ENCODE measurements around the gene SUFU.
"Not testable (repeated sequence)": the region's sequence is repeated elsewhere in the genome, so short reads cannot be mapped to it uniquely, and the experiment has no call there.

SUFU gene

GRCh38 chr10:102503264-102504178 is at the start of gene SUFU:
Gene SUFU, plus strand, starts transcription at chr10:102503972. Its CDS starts 181 bp downstream, at chr10:102504153.
- TF ChIP-seq CTCF (conservative IDR thresholded peaks at IDR 0.05; ENCODE audit: low read depth, low read length), result peak; percentile 95
- peak; percentile 100 for DNase-seq (ENCODE audit: low read depth)
- peak within 1 kb of the TSS; percentile 99 for H3K4me3 ChIP-seq (ENCODE audit: low read depth, low read length)

GRCh38 chr10:102454662-102455487 is 48.9 kb upstream of the SUFU start:
- DNase-seq (ENCODE audit: low read depth); H3K4me3 ChIP-seq (ENCODE audit: low read depth, low read length): not testable (repeated sequence)

- TF ChIP-seq CTCF (conservative IDR thresholded peaks at IDR 0.05; ENCODE audit: low read depth, low read length), result no peak
- no peak overlapping the region for H3K4me3 ChIP-seq (ENCODE audit: low read depth, low read length)
- peak; percentile 92 for DNase-seq (ENCODE audit: low read depth)
These were observed 47.8 kb upstream of the SUFU start for GRCh38 chr10:102455893-102456471.

- no peak overlapping the region for H3K4me3 ChIP-seq (ENCODE audit: low read depth, low read length)
- no peak for DNase-seq (ENCODE audit: low read depth)
- no peak for TF ChIP-seq CTCF (conservative IDR thresholded peaks at IDR 0.05; ENCODE audit: low read depth, low read length)
These were observed 46.1 kb upstream of the SUFU start for GRCh38 chr10:102457591-102458150.

- TF ChIP-seq CTCF (conservative IDR thresholded peaks at IDR 0.05; ENCODE audit: low read depth, low read length), result no peak
These were observed 45.1 kb upstream of the SUFU start for GRCh38 chr10:102458656-102459055.

GRCh38 chr10:102460836-102461186 is 43.0 kb upstream of the SUFU start:
- no peak for TF ChIP-seq CTCF (conservative IDR thresholded peaks at IDR 0.05; ENCODE audit: low read depth, low read length)
- DNase-seq (ENCODE audit: low read depth), result no peak
- peak overlapping the region; percentile 62 for H3K4me3 ChIP-seq (ENCODE audit: low read depth, low read length)

More at GRCh38 chr10:102458656-102459055, 45.1 kb upstream of the SUFU start:
- no peak overlapping the region for H3K4me3 ChIP-seq (ENCODE audit: low read depth, low read length)
- no peak for DNase-seq (ENCODE audit: low read depth)
